ENCODE data around the gene KLHL12.

The KLHL12 gene

GRCh38 chr1:202880961-202881460 is 46.0 kb downstream of the KLHL12 start:
- DNase-seq (ENCODE audit: low spot score), result no peak

- no peak for DNase-seq (ENCODE audit: low spot score)
Observed at GRCh38 chr1:202880062-202880461, 47.0 kb downstream of the KLHL12 start.

- no peak for DNase-seq (ENCODE audit: low spot score)
Observed at GRCh38 chr1:202879128-202879527, 47.9 kb downstream of the KLHL12 start.

GRCh38 chr1:202873026-202873425 is 54.0 kb downstream of the KLHL12 start:
- DNase-seq (ENCODE audit: low spot score), result no peak

- no peak for DNase-seq (ENCODE audit: low spot score)
Observed at GRCh38 chr1:202871367-202871766, 55.7 kb downstream of the KLHL12 start.

- no peak for DNase-seq (ENCODE audit: low spot score)
Observed at GRCh38 chr1:202862679-202863560, 64.1 kb downstream of the KLHL12 start.

- peak; percentile 35 for DNase-seq (ENCODE audit: low spot score)
Observed at GRCh38 chr1:202861420-202862132, 65.5 kb downstream of the KLHL12 start.

- no peak for DNase-seq (ENCODE audit: low spot score)
Observed at GRCh38 chr1:202860744-202861419, 66.2 kb downstream of the KLHL12 start.

- DNase-seq (ENCODE audit: low spot score), result no peak
Observed at GRCh38 chr1:202858789-202859414, 68.1 kb downstream of the KLHL12 start.

GRCh38 chr1:202858331-202858730 is 68.7 kb downstream of the KLHL12 start:
- no peak for DNase-seq (ENCODE audit: low spot score)

- no peak for DNase-seq (ENCODE audit: low spot score)
Observed at GRCh38 chr1:202857136-202857610, 69.9 kb downstream of the KLHL12 start.

- no peak for DNase-seq (ENCODE audit: low spot score)
Observed at GRCh38 chr1:202856014-202856413, 71.0 kb downstream of the KLHL12 start.

GRCh38 chr1:202854787-202855186 is 72.2 kb downstream of the KLHL12 start:
- DNase-seq (ENCODE audit: low spot score), result no peak

GRCh38 chr1:202852163-202852904 is 74.7 kb downstream of the KLHL12 start:
- peak; percentile 54 for DNase-seq (ENCODE audit: low spot score)

- no peak for DNase-seq (ENCODE audit: low spot score)
Observed at GRCh38 chr1:202850593-202851362, 76.3 kb downstream of the KLHL12 start.

- no peak for DNase-seq (ENCODE audit: low spot score)
Observed at GRCh38 chr1:202848191-202848542, 78.9 kb downstream of the KLHL12 start.

- DNase-seq (ENCODE audit: low spot score), result no peak
Observed at GRCh38 chr1:202844935-202845334, 82.1 kb downstream of the KLHL12 start.

GRCh38 chr1:202844259-202844658 is 82.8 kb downstream of the KLHL12 start:
- no peak for DNase-seq (ENCODE audit: low spot score)

GRCh38 chr1:202843081-202843480 is 84.0 kb downstream of the KLHL12 start:
- DNase-seq (ENCODE audit: low spot score), result no peak
